HL-60/S4 (cell line): Measurements from ENCODE around the gene FIBCD1.

Source experiments
- in situ Hi-C: fragments of 300-500 bp; cut with MboI; formaldehyde crosslinking; loops from 2 replicates; pipeline ENCODE4 v1.14.3; 2022; ENCODE audit warnings: low sequenced_read_pairs

FIBCD1 gene

DNA sequence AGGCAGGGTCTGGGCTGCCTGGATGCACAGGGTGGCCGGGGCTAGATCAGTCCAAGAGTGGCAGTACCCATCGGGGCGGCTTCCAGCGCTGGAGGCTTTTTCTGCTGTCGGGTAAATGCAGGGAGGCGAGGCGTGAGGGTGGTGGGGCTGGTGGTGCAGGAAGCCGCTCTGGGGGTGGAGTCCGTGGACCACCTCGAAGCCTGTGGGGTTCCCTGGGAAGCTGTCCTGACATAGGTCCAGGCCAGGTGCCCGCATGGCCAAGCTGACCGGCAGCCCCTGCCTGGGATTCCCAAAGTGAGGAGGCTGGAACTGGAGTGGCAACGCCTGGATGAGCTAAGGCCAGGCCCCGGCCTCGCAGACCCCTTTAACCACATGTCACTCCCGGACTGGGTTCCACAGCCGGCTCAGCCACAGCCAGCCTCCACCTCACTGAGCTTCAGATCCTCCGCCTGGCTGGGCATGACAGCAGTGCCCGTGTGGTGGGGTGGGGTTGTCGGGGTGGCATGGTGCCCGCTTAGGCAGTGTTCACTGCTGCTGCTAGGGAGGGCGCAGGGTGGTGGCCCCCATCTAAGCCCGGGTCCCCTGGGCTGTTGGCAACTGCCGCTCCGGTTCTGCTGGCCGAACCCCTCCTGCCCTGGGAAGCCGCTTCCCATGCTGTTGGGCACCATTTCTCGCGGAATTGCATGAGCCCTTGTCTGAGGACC, 41.0 kb downstream of the FIBCD1 start:
- in situ Hi-C loops, result no loop called here

DNA sequence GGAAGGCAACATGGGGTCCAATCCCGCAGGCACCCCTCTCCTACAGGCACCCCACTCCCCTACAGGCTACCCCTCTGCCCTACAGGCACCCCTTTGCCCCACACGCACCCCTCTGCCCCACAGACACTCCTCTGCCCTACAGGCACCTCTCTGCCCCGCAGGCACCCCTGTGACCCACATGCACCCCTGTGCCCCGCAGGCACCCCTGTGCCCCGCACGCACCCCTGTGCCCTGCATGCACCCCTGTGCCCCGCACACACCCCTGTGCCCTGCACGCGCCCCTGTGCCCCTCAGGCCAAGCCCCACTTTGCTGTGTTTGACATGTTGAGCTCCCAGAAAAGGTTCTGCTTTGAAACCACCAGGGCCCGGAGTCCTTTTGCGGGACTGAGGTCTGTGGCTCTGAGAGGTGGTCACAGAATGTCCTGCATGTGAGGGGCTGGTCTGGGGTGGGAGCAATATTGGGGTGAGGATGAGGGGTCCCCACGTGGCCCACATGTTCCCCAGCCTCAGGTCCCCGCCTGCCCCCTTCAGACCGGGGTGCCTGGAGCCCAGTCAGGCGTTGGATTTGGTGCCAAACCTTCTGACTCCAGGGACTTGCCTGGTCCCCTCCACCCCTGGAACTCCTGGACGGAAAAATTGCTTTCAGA, 41.8 kb downstream of the FIBCD1 start:
- in situ Hi-C loops, result no loop called here

- in situ Hi-C loops, result no loop called here
Measured at GRCh38 chr9:130896233-130897014, 42.6 kb downstream of the FIBCD1 start, which contains the start of gene QRFP. Gene QRFP, minus strand, starts transcription at chr9:130896812. Its CDS starts 2,974 bp downstream, at chr9:130893838.

GRCh38 chr9:130895481-130896232, 43.4 kb downstream of the FIBCD1 start:
- in situ Hi-C loops, result no loop called here

DNA sequence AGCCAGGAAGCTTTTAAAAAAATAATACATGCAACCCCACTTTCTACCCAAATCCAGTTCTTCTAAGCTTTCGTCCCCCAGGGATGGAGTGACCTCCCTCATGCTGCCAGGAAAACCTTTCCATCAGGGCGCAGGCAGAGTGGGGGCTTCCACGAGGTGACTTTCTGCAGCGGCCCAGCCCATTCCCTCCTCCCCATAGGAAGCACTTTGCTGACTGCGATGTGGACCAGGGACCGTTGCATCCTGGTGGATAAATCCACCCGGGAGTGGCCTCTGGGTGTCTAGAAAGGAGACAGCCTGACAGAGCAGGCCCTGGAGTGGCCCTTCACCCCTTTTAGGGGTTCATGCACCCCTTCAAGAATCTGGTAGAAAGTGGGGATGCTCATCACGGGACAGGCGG, 44.0 kb downstream of the FIBCD1 start:
- in situ Hi-C loops, result no loop called here

DNA sequence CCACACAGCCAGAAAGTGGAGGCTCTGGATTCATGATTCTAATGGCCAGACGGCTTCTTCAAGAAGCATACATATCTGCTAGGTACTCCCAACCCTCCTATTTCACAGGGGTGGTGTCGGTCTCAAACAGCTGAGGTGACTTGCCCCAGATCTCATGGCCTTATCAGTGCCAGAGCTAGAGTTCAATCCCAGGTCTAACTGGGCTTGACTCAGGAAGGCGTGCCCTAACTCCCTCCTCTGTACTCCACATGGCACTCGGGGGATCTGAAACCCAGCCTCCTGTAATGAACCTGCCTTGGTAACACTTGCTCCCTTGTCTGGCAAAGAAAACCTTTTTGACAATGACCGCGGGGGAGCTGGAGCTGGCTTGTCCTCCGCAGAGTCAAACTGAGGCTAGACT, 44.5 kb downstream of the FIBCD1 start:
- in situ Hi-C loops, result no loop called here

- in situ Hi-C loops, result no loop called here
Measured at GRCh38 chr9:130893341-130894101, 45.5 kb downstream of the FIBCD1 start.

DNA sequence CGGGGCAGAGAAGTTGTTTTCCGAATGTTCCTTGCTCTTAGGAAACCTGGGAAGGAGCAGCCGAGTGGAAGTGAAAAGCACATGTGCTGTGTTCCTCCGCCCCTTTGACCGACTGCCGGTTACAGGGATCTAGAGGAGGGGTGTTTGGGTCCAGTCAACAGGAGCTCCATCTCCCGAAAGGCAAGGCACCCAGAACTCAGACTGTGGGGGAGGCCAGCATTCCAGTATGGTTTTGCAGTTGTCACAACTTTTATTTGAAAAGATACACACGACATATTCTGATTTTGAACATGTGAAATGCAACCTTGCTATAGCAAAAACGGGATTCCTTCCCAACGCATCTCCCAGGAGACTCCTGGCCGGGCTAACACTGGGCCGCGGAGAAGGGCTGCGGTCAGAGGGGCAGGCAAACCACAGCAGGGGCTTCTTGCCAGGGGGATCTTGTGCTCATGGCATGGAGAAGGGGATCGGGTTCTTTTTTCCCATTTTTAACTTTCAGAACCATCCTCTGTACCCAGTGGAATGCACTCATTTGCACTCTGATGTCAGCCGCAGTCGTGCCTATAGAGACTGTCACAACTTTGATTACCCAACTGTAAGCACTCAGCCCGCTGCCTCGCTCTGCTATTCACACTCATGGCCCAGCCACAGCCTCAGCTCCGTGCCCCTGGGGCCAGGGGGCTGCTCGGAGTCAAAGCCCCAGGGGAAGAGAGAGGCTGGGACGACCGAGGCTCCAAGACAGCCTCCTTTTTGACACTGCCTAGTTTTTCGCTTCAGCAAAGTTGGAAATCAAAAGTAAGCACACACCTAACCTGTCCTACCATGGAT, 46.4 kb downstream of the FIBCD1 start:
- in situ Hi-C loops, result no loop called here

- in situ Hi-C loops, result no loop called here
Measured at GRCh38 chr9:130891688-130892476, 47.2 kb downstream of the FIBCD1 start.

- in situ Hi-C loops, result no loop called here
Measured at GRCh38 chr9:130890870-130891687, 48.0 kb downstream of the FIBCD1 start.

DNA sequence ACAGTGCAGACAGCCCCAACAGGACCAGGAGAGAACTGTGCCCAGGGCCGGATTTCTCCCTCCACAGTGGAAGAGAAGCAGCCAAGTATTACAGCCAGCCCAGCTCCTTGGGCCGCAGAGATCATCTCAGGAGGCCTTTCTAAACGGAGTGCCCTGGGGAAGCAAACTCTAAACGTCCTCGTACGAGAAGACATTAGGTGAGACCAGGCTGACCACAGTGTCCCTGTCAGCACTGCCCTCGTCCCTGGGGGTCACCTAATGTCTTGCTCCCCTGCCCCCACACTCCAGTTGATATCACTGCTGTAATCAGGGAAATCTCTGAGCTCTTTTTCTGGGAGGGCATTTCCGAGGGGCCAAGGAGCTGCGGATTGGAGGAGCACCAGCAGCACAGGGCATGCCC, 48.9 kb downstream of the FIBCD1 start:
- in situ Hi-C loops, result no loop called here

GRCh38 chr9:130888146-130888885, 50.7 kb downstream of the FIBCD1 start:
- in situ Hi-C loops, result no loop called here

DNA sequence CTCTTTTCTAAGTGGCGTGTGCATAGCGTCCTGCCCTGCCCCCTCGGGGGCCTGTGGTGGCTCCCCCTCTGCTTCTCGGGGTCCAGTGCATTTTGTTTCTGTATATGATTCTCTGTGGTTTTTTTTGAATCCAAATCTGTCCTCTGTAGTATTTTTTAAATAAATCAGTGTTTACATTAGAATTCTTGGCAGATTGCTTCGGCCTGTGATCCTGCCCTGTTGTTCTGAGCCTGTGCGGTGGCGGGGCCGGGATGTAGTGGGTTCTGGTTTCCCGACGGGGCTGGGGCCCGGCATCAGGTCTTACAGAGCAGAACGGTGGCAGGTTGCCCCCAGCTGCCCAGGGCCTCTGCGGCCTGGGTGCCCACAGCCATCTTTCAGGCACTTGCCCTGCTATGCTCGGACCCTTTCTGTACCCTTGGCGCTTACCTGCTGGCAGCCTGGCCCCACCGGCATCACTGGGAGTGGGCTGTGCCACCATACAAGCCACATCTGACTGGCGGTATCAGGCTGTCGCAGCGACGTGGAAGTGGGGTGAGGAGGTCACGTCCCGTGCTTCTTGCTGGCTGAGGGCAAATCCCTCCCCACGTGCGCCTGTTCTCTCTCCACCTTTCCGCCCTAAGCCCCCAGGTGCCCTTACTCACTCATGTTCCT, 51.4 kb downstream of the FIBCD1 start:
- in situ Hi-C loops, result no loop called here

- in situ Hi-C loops, result no loop called here
Measured at GRCh38 chr9:130886981-130887380, 52.1 kb downstream of the FIBCD1 start.

GRCh38 chr9:130885484-130886375, 53.3 kb downstream of the FIBCD1 start:
- in situ Hi-C loops, result no loop called here
